GM18870 (cell line): Measurements from ENCODE around the gene LGALS7B.
A peak's percentile ranks its signal among the peaks of the same experiment; 100 is the strongest.
"Not testable (repeated sequence)": the region's sequence is repeated elsewhere in the genome, so short reads cannot be mapped to it uniquely, and the experiment has no call there.

Experiments
- ATAC-seq: cut with Tn5 transposase; IDR thresholded peaks from one replicate; pipeline ENCODE4 v1.9.1; 2021; ENCODE audit warnings: moderate library complexity; ENCODE audit not compliant: unreplicated experiment

LGALS7B gene

DNA sequence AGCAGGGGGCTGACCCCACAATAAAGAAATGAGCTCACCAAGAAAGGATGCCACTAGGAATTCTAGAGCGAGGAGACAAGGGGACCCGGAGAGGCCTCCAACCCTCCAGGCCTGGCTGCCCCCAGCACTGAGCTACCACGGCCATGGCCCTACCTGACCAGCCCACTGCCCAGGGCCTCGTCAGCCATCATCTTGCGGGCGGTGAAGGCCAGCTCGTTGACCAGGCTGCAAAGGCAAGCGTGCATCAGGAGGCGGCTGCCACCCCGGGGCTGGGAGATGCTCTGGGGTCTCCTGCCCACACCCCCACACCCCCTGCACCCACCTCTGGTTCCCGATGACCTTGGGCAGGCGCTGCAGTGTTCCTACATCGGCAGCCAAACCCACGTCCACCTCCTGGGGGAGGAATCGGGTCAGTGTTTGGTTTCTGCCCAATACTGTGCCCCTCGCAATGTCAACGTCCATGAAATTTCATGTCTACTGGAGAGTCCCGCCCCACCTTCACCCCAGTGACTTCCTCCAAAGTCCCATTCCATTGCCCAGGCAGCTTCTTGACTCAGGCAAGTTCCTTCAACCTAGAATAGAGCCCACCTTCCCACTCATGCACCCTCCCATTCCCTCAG lies 27.2 kb downstream of the LGALS7B start:
- no peak for ATAC-seq

DNA sequence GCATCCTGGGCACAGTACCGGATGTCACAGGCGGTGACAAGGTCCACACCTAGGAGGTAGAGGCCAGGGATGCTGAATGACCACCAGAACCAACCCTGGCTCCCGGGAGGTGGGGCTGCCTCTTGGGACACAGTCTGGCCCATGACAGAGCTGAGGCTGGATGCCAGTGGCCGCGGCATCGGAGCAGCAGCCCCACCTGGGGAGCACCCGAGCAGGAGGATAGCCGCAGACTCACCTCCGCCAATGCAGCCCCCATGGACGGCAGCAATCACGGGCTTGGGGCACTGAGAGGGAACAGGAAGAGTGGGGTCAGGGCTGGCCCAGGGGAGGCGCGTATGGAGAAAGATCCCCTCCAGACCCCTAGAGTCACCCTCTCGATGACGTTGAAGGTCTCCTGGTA lies 28.1 kb downstream of the LGALS7B start:
- ATAC-seq = no peak

DNA sequence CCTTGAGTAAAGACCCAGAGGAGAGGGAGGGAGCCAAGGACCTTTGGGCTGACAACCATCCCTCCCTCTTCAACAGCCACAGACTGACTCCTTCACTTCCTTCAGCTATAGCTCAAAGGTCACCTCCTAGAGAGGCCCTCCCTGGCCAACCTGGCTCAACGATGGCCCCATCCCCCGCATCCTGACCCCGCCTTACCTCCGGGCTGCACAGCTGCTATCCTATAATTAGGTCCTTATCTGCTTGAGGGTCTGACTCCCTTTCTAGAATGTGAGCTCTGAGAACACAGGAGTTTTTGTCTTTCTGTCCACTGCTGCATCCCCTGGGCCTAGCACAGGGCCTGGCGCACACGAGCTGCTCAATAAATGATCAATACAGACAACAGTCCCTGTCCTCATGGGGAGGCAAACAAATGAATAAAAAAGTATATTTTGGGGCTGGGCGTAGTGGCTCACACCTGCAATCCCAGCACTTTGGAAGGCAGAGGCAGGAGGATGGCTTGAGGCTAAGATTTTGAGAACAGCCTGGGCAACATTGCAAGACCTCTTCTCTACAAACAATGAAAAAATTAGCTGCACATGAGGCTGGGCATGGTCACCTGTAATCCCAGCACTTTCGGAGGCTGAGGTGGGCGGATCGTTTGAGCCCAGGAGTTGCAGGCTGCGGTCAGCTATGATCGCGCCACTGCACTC lies 30.4 kb downstream of the LGALS7B start:
- ATAC-seq = no peak

DNA sequence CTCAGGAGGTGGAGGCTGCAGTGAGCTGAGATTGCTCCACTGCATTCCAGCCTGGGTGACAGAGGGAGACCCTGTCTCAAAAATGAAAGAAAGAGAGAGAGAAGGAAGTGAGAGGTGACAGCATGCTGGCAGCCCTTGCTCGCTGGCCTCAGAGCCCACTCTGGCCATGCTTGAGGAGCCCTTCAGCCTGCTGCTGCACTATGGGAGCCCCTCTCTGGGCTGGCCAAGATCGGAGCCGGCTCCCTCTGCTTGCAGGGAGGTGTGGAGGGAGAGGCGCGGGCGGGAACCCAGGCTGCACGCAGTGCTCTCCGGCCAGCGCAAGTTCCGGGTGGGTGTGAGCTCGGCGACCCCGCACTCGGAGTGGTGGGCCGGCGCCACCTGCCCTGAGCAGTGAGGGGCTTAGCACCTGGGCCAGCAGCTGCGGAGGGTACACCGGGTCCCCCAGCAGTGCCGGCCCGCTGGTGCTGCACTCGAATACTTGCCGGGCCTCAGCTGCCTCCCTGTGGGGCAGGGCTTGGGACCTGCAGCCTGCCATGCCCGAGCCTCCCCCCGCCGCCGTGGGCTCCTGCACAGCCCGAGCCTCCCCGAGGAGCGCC lies 32.3 kb downstream of the LGALS7B start:
- not testable (repeated sequence) for ATAC-seq

DNA sequence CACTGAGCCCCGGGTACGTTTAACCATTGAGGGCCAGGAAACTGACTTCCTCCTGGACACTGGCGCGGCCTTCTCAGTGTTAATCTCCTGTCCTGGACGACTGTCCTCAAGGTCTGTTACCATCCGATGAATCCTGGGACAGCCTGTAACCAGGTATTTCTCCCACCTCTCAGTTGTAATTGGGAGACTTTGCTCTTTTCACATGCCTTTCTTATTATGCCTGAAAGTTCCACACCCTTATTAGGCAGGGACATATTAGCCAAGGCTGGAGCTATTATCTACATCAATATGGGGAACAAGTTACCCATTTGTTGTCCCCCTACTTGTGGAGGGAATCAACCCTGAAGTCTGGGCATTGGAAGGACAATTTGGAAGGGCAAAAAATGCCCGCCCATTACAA lies 36.9 kb downstream of the LGALS7B start:
- ATAC-seq = not testable (repeated sequence)

DNA sequence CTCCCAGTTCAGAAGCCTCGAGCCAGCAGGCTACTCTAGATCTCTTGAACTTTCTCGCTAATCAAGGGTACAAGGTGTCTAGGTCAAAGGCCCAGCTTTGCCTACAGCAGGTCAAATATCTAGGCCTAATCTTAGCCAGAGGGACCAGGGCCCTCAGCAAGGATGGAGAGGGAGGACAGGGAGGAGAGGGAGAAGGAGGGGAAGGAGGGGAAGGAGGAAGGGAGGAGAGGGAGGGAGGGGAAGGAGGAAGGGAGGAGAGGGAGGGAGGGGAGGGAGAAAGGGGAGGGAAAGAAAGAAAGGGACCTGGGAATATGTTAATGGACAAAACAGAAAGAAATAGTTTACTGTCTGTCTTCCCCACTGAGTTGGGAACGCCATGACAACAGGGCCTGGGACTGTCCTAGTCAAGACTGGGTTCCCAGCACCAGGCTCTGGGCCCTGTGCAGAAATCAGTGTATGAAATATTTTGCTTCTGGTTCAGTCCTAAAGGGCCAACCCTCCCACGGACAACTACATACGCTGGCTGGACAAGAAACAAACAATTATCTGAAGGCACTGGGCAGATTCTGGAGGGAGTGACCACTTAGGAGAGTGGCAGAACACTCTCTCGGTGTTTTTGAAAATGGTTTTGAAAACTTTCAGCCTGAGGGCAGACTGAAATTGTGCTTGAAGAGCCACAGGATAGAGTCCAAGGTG lies 38.0 kb downstream of the LGALS7B start:
- no peak for ATAC-seq

DNA sequence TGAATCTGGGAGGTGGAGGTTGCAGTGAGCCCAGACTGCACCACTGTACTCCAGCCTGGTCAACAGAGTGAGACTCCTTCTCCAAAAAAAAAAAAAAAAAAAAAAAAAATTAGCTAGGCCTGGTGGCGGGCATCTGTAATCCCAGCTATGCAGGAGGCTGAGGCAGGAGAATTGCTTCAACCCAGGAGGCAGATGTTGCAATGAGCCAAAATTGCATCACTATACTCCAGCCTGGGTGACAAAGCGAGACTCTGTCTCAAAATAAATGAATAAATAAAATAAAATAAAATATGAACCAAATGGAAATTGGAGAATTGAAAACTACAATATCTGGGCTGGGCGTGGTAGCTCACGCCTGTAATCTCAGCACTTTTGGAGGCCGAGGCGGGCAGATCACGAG lies 40.2 kb downstream of the LGALS7B start:
- not testable (repeated sequence) for ATAC-seq

DNA sequence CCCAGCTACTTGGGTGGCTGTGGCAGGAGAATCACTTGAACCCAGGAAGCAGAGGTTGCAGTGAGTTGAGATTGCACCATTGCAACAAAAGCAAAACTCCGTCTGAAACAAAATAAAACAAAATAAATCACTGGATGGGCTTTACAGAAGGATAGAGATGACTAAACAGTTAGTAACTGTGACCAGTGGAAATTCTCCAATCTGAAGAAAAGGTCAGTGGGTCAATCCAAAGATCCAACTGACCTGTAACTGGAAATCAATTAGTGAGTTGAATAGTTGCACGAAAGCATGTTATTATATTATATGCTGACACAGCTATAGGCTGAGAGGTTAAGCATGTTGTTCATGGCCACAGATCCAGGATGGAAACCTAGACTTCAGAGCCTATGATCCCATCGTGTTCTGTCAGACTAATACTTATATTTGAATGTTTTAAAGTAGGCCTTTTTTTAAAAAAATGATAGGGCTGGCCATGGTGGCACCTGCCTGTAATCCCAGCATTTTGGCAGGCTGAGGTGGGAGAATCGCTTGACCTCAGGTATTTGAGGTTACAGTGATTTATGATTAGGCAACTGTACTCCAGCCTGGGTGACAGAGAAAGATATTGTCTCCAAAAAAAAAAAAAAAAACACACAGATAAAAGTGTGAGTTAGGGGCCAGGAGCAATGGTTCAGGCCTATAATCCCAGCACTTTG lies 41.2 kb downstream of the LGALS7B start:
- ATAC-seq = no peak

DNA sequence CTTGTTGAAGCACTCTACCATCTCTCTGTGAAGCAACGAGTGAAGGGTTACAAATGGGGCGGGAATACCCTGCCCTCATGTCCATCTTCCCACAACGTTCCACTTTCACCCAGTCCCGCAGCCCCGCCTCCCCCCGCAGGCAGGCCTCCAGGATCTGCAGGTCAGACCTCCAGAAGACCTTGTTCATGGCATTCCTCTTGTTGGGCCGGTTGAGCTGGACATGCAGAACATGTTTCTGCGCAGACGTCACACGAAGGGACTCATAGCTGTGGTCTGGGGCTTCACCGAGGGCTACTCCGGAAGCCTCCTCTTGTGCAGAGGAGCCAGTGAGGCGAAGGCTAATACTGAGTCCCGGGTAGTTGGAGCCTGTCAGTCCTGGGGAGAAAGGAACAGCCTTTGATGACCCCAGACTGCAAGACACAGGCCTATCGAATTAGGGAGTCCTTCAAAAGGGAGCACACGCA lies 42.2 kb downstream of the LGALS7B start:
- ATAC-seq = peak; percentile 29

DNA sequence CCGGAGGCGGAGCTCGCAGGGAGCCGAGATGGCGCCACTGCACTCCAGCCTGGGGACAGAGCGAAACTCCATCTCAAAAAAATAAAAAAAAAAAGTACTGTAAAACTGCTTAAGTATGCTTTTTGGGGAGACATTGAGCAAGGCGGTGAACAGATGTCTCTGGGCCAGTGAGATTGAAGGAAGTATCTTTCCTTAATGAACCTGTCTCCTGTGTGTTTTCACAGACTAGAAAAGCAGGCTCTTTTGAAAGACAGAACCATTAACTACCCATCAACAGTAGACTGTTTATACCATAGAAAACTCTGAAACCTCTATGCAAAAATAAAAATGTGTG lies 44.1 kb downstream of the LGALS7B start:
- ATAC-seq = no peak

DNA sequence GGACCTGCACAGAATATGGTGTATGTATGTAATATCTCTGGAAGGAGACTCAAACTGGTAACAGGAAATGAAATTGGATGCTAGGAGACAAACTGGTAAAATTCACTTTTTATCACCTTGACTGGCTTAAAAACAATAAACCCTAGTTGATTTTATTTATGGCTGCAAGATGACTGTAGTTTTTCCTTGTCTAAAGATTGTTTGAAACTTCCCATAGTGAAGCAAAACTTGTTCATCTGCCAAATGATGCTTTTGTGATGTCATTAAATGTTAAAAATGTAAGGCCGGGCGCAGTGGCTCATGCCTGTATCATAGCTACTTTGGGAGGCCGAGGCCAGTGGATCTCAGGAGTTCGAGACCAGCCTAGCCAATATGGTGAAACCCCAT lies 45.1 kb downstream of the LGALS7B start:
- ATAC-seq = no peak

DNA sequence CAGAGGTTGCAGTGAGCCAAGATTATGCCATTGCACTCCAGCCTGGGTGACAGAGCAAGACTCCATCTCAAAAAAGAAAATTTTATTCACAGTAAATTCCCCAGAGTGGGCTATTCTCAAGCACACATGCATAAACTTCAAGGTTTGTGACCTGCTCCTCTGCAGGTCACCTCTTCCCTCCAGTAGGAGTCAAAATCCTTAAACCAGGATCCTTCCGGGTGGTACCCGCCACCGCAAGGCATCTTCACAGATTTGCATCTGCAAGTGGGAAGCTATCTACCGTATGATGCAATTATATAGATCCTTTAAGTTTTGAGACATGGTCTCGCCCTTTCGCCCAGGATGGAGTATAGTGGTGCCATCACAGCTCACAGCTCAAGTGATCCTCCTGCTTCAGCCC lies 45.6 kb downstream of the LGALS7B start:
- ATAC-seq = no peak

DNA sequence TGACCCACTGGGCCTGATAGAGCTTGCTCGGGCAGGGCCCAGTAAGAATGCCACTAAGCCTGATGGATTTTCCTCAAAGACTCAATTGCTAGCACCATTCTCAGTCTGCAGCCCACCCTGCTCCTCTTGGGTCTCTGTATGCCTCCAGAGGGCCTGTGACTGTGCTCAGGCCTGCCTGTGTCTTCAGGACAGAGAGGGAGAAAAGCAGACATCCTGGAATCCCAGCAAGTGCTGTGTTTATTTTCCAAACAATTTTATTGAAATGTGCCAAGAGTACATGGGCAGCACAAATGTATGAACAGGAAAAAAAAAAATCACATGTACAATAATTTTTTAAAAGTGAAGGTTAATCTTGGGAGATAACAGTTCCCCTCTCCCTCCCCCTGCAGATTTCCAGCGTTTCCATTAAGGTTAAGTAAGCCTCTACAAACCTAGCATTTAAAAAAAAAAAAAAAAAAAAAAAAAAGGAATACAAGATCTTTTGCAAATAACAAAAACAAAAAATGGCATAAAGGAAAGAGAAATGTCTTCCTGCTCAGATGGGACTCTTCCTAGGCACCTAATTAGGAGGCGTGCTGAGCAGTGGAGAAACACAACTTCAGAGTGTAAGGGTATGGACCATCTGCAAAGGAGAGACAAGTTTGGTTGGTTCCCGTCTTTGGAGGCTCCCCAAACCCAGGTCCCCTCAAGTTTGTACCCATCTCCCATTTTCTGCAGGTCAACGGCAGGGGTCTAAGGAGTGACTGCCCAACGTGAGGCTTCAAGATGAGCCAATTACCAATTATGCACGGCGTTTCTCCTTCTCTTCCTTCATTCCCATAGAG lies 47.4 kb downstream of the LGALS7B start:
- ATAC-seq = no peak

DNA sequence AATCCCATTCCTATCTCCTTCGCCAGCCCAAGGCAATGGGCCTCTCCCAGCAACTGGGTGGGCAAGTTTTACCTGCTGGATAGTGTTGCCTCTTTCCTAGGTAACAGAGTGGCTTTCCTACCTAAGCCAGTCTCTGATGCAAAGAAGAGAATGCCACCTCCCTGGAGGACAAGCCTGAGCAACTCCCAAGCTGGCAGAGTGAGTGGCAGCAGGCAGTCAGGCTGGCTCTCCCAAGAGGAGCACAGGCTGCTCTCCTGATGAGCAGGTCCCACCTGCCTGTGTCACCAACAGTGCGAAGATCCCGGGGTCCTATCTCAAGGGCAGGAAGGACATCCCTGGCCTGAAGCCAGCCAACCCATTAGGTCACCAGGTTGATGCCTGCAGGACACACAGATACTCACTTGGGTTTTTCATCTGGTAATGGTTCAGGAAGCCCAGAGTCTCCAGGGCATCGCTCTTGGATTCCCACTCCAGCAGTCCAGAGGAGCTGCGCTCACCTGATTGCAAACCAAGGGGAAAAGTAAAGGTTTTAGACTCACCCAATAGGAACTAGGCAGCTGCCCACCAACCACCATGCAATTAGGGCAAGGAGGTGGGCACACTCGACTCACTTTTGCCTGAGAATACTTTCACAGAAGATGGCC lies 48.1 kb downstream of the LGALS7B start:
- no peak for ATAC-seq

DNA sequence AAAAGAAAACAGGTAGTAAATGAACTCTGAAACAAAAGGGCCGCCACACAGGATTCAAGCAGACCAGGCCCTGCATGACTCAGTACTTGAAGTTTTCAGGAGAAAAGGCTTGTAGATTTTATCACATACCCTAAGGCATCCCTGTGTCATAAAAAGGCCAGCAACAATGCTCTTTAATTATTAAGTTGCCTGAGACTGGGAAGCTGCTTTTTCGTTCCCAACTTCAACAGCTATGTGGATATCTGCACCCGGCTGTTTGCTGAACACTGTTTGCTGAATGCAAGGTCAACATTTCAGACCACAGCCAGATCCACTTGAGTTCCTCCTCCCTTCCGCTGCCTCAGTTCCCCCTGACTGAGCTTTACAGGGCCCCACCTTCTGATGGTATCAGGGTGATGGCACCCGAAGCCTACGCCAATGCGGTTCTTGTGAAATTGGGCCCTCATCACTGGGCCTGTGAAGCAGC lies 48.7 kb downstream of the LGALS7B start:
- no peak for ATAC-seq

DNA sequence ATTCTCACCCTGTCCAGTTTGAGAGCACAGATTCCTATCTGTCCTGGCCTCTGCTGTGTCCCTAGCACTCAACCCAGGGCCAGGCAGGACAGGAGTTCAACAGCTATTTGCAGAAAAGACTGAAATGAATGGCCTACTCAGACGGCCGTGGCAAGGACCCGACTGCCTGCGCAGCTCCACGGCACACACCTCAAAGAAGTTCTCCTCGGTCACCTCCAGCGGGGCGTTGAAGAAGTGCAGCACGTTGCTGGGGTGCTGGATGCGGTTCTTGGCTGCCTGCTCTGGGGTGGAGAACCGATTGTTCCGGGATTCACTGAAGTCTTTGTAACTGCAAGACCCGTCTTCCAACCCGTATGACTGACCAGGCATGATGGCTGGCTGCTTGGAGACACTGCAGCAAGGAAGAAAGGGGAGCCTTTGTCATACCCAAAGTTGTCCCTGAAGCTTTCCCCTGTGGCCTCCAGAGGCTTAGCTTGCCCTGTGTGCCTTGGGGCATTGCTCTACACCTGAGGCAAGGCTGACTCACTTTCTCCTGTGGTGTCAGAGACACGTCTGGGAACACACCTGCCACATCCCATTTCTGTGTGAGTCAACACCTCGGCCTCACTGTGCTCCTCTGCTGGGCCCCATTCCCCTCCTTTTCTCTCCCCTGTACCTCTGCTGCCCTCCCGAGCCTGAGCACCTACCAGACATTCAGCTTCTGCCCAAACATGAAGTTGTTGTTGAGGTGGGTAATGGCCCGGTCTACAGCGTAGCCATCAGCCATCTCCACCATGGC lies 49.4 kb downstream of the LGALS7B start:
- no peak for ATAC-seq

DNA sequence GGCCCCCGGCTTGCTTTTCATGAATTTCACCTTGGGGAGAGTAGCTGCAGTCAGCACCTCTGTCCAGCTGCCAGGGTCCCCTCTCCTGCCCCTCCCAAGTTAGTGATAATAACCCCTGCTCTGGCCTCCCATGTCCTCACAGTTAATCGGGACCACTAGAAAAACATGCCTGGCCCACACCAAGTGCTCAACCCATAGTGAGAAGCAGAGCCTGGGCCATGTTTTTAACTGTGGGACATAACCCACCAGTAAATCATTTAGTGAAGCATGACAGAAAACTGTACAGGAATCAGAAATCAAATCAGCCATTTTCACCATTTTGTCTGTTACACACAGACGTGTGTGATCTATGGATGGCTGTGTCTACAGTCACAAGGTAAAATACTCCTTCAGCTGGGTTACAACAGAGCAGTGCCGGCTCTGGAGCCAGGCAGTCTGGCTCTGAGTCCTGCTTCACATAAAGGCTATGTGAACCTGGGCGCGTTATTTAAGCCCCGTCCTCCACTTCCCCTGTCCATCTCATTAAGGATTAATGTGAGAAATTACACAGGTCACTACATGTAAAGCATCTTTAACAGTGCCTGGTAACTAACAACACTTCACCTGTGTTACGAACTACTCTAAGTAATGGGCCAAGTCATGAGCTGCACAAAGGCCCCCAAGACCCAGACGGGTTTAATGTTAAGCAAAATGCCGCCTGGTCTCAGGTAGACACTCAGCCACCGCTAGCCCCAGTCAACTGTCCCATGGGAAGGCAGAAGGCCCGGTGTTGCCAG lies 50.2 kb downstream of the LGALS7B start:
- ATAC-seq = no peak

DNA sequence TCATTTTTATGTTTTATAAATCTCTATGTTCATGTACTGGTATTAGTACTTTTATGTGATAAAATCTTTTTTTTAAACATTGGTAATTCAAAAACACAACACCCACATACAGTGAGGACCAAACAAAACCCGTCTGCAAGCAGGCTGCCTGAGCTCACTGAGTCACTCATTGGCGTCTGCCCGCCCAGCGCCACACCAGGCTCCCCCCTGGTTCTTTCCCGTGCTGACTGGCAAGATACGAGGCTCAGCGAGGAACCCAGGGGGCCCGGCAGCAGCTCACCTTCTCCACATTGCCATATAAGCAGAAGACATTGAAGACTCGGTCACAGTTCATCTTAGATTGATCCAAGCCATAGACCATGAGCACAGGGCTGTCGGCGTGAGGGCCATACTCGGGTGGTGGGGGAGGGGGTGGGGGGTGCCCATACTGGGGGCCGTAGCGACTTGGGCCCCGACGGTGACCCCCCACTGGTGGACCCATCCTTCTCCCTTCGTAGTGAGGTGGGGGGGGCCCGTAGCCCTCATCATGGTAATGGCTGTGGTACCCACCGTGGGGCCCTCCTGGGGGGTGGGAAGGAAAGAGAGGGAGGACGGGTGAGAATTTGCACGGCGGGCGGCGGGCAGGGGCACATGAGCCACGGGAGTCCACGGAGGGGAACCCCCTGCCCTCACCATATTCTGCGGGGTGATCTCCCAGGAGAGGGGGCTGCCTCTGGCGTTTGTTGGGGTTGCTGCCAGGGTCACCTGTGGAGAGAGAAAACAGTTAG lies 51.0 kb downstream of the LGALS7B start:
- ATAC-seq = no peak
